ENCODE data around the gene UBTD1.

Gene UBTD1

GRCh38 chr10:97494863-97495506 is 3.7 kb upstream of the UBTD1 start:
- intact Hi-C loops (cut with DNase I; ENCODE audit: low total_unique reads), result no loop called here
- H3K9me3 ChIP-seq, result no peaks in the 10 kb centered on the region
- TF ChIP-seq CTCF (IDR thresholded peaks at IDR 0.05), result no peak
- peaks cover 0 to 3% (median 0%) of the 10 kb centered on the region in 3 donors for H3K36me3 ChIP-seq
- peaks cover 0 to 48% (median 30%) of the 10 kb centered on the region in 4 donors for H3K4me1 ChIP-seq
- no peaks in the 10 kb centered on the region for H3K27me3 ChIP-seq
- no peak overlapping the region for H3K4me3 ChIP-seq
- H3K27ac ChIP-seq, result no peak overlapping the region
- DNase-seq, result no peak

- peaks cover 0 to 3% (median 0%) of the 10 kb centered on the region in 3 donors for H3K36me3 ChIP-seq
- DNase-seq, result peak; percentile 88 to 89
- H3K4me3 ChIP-seq, result peak overlapping the region; percentile 82 to 97
- intact Hi-C loops (cut with DNase I; ENCODE audit: low total_unique reads), result no loop called here
- no peaks in the 10 kb centered on the region for H3K9me3 ChIP-seq
- H3K27ac ChIP-seq, result peak overlapping the region; percentile 87 to 98
- H3K27me3 ChIP-seq, result no peaks in the 10 kb centered on the region
- H3K4me1 ChIP-seq, result peaks cover 0 to 43% (median 23%) of the 10 kb centered on the region in 4 donors
- no peak for TF ChIP-seq CTCF (IDR thresholded peaks at IDR 0.05)
Observed at GRCh38 chr10:97497572-97498075, 1.1 kb upstream of the UBTD1 start.

GRCh38 chr10:97498076-97498840 is 466 bp upstream of the UBTD1 start, which contains the start of gene MMS19:
TSS of gene MMS19 (minus strand) at chr10:97498422. CDS start at chr10:97498384, 38 bp downstream.
- Histone ChIP-seq H3K27ac (peak within 1 kb of the TSS; percentile 87 to 98), H3K27me3 (no peaks in the 10 kb centered on the region), H3K36me3 (peaks cover 0 to under 1% (median 0%) of the 10 kb centered on the region in 3 donors), H3K4me3 (peak within 1 kb of the TSS; percentile 82 to 97), H3K9me3 (no peaks in the 10 kb centered on the region), H3K4me1 (peaks cover 0 to 43% (median 23%) of the 10 kb centered on the region in 4 donors)
- intact Hi-C loops (cut with DNase I; ENCODE audit: low total_unique reads), result no loop called here
- DNase-seq, result peak; percentile 100
- TF ChIP-seq CTCF (IDR thresholded peaks at IDR 0.05), result no peak

- intact Hi-C loops (cut with DNase I; ENCODE audit: low total_unique reads), result loop anchor here (5.0 kb wide), 1 partner anchor 53 kb away; no protein-coding TSS in a partner anchor
- Histone ChIP-seq H3K9me3 (no peaks in the 10 kb centered on the region), H3K4me3 (peak overlapping the region; percentile 82 to 97), H3K36me3 (no peaks in the 10 kb centered on the region), H3K27ac (peak overlapping the region; percentile 87 to 98), H3K27me3 (no peaks in the 10 kb centered on the region), H3K4me1 (peaks cover 0 to 40% (median 22%) of the 10 kb centered on the region in 4 donors)
- no peak for TF ChIP-seq CTCF (IDR thresholded peaks at IDR 0.05)
- peak; percentile 82 to 88 for DNase-seq
Observed at GRCh38 chr10:97499561-97500296, 1.0 kb downstream of the UBTD1 start.

- H3K36me3 ChIP-seq, result no peaks in the 10 kb centered on the region
- H3K4me3 ChIP-seq, result peak overlapping the region; percentile 82 to 97
- no peak for DNase-seq
- H3K4me1 ChIP-seq, result peaks cover 0 to 35% (median 17%) of the 10 kb centered on the region in 4 donors
- peak overlapping the region; percentile 87 to 98 for H3K27ac ChIP-seq
- no peaks in the 10 kb centered on the region for H3K9me3 ChIP-seq
- no peaks in the 10 kb centered on the region for H3K27me3 ChIP-seq
- no peak for TF ChIP-seq CTCF (IDR thresholded peaks at IDR 0.05)
- intact Hi-C loops (cut with DNase I; ENCODE audit: low total_unique reads), result loop anchor here (5.0 kb wide), 1 partner anchor 52 kb away; no protein-coding TSS in a partner anchor
Observed at GRCh38 chr10:97500297-97500575, 1.5 kb downstream of the UBTD1 start.
